Osteoblast (primary cell): ENCODE results near the gene PDCD11. TPM values are rescaled to one million over a fixed set of nuclear protein-coding genes. Genes with fewer than 3 reads are reported as not detected.

Source experiments
- DNase-seq: peaks from one replicate; pipeline ENCODE4 v3.0.0; 2011; ENCODE audit warnings: low spot score, mixed read lengths; ENCODE audit not compliant: insufficient read length; ENCODE audit errors: missing footprints
- H2AFZ ChIP-seq: 2 replicates; pipeline ENCODE4 v1.6.0; 2011; ENCODE audit warnings: mild to moderate bottlenecking, low read length
- H3K27ac ChIP-seq: 2 replicates; pipeline ENCODE4 v1.5.1; 2011; ENCODE audit warnings: mild to moderate bottlenecking, low read depth, low read length, moderate library complexity
- H3K27me3 ChIP-seq: 2 replicates; pipeline ENCODE4 v1.6.0; 2012; ENCODE audit warnings: mild to moderate bottlenecking, control low read depth, inconsistent platforms, low read length, moderate library complexity; ENCODE audit not compliant: insufficient read depth
- H3K36me3 ChIP-seq: 2 replicates; pipeline ENCODE4 v1.5.1; 2011; ENCODE audit warnings: mild to moderate bottlenecking, low read length, control low read depth, moderate library complexity; ENCODE audit not compliant: insufficient read depth
- H3K4me1 ChIP-seq: 2 replicates; pipeline ENCODE4 v1.5.1; 2011; ENCODE audit warnings: mild to moderate bottlenecking, low read length, control low read depth, moderate library complexity; ENCODE audit not compliant: insufficient read depth
- H3K4me2 ChIP-seq: 2 replicates; pipeline ENCODE4 v1.6.0; 2011; ENCODE audit warnings: mild to moderate bottlenecking, low read length; ENCODE audit not compliant: insufficient read depth
- H3K4me3 ChIP-seq: fragments of 200-600 bp; sonication (generic); 3 replicates; pipeline ENCODE4 v1.5.1; 2012; ENCODE audit warnings: mild to moderate bottlenecking, low read length, inconsistent platforms; ENCODE audit not compliant: insufficient read depth
- H3K79me2 ChIP-seq: 2 replicates; pipeline ENCODE4 v1.6.0; 2012; ENCODE audit warnings: mild to moderate bottlenecking, low read length, control low read depth, inconsistent platforms; ENCODE audit not compliant: insufficient read depth
- H3K9me3 ChIP-seq: 2 replicates; pipeline ENCODE4 v1.5.1; 2011; ENCODE audit warnings: low read depth, low read length, control low read depth
- H4K20me1 ChIP-seq: 2 replicates; pipeline ENCODE4 v1.6.0; 2012; ENCODE audit warnings: mild to moderate bottlenecking, low read length, control low read depth; ENCODE audit not compliant: insufficient read depth
- CTCF ChIP-seq: IDR thresholded peaks from 2 replicates; pipeline ENCODE4 v1.5.1; 2011; ENCODE audit warnings: mild to moderate bottlenecking, low read depth, low read length, moderate library complexity; ENCODE audit errors: extremely low read depth
- total RNA-seq: library from RNA; depleted of rRNA; stranded (reverse); fragments of >200 nt; gene quantifications from 2 replicates; pipeline ENCODE4 v1.2.3, GENCODE V29; 2012

PDCD11 gene
- total RNA-seq, 1 donor: 18.8 TPM

- peaks cover 38% of the 10 kb centered on the region for H4K20me1 ChIP-seq
- peak overlapping the region; percentile 84 for H3K27ac ChIP-seq
These were observed 45.6 kb downstream of the PDCD11 start for GRCh38 chr10:103442031-103442461.

DNA sequence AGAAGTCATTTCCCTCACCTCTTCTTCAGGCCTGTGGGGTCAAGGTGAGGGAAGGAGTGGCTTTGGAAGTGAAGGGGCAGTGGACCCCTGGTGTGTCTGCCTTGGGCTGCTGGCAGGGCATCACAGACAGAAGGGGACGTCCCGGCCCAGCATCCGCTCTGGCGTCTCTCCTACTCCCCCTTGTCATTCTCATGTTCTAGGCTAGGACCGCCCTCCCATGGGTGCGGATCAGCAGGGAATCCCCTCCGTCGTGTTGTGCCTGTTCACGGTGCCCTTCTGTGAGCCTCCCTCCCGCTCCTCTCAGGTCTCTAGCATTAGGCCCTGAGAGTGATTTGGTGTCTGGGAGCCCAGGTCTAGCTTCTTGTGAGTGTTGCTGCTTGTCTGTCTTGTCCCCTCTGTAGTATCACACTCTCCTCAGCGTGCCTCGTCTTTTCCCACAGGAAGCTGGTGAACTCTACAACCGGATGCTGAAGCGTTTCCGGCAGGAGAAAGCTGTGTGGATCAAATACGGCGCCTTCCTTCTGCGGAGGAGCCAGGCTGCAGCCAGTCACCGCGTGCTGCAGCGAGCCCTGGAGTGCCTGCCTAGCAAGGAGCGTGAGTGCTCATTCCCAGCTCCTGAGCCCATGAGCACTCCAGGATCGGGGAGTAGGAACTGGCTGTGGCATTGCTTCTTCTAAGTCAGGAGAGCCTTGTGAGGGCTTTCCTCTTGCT is 47.2 kb downstream of the PDCD11 start:
- Histone ChIP-seq H3K79me2 (peaks cover 21% of the 10 kb centered on the region), H3K27ac (no peak overlapping the region), H3K4me3 (no peak overlapping the region), H3K4me2 (no peak overlapping the region), H3K4me1 (peaks cover 35% of the 10 kb centered on the region), H3K27me3 (no peaks in the 10 kb centered on the region), H3K9me3 (no peaks in the 10 kb centered on the region), H2AFZ (no peak overlapping the region), H4K20me1 (peaks cover 42% of the 10 kb centered on the region), H3K36me3 (peaks cover 76% of the 10 kb centered on the region)
- no peak for TF ChIP-seq CTCF
- DNase-seq: no peak

More at GRCh38 chr10:103442031-103442461, 45.6 kb downstream of the PDCD11 start:
- H3K27me3 ChIP-seq: no peaks in the 10 kb centered on the region
- TF ChIP-seq CTCF: no peak
- peaks cover 12% of the 10 kb centered on the region for H3K79me2 ChIP-seq
- DNase-seq: peak; percentile 95
- H3K4me2 ChIP-seq: peak overlapping the region; percentile 19
- no peak overlapping the region for H2AFZ ChIP-seq
- H3K4me3 ChIP-seq: no peak overlapping the region
- H3K9me3 ChIP-seq: no peaks in the 10 kb centered on the region
- peaks cover 31% of the 10 kb centered on the region for H3K4me1 ChIP-seq
- H3K36me3 ChIP-seq: peaks cover 80% of the 10 kb centered on the region

- Histone ChIP-seq H3K4me1 (peaks cover 43% of the 10 kb centered on the region), H3K27me3 (no peaks in the 10 kb centered on the region), H3K27ac (no peak overlapping the region), H3K9me3 (no peaks in the 10 kb centered on the region), H3K36me3 (peaks cover 72% of the 10 kb centered on the region), H3K79me2 (peaks cover 25% of the 10 kb centered on the region), H3K4me3 (no peak overlapping the region), H2AFZ (no peak overlapping the region), H4K20me1 (peaks cover 48% of the 10 kb centered on the region), H3K4me2 (no peak overlapping the region)
- TF ChIP-seq CTCF: no peak
- DNase-seq: no peak
These were observed 48.1 kb downstream of the PDCD11 start for GRCh38 chr10:103444478-103444877.

- H3K9me3 ChIP-seq: no peaks in the 10 kb centered on the region
These were observed 48.9 kb downstream of the PDCD11 start for GRCh38 chr10:103445366-103445765.

More at GRCh38 chr10:103445366-103445765, 48.9 kb downstream of the PDCD11 start:
- peaks cover 48% of the 10 kb centered on the region for H4K20me1 ChIP-seq
- peak overlapping the region; percentile 27 for H3K4me2 ChIP-seq
- H3K4me3 ChIP-seq: no peak overlapping the region
- H3K36me3 ChIP-seq: peaks cover 74% of the 10 kb centered on the region
- H2AFZ ChIP-seq: no peak overlapping the region
- no peaks in the 10 kb centered on the region for H3K27me3 ChIP-seq
- DNase-seq: no peak
- H3K79me2 ChIP-seq: peaks cover 34% of the 10 kb centered on the region
- H3K27ac ChIP-seq: peak overlapping the region; percentile 96
- no peak for TF ChIP-seq CTCF
- H3K4me1 ChIP-seq: peaks cover 49% of the 10 kb centered on the region
